Measurements from ENCODE around the gene WARS2.

Gene WARS2

DNA sequence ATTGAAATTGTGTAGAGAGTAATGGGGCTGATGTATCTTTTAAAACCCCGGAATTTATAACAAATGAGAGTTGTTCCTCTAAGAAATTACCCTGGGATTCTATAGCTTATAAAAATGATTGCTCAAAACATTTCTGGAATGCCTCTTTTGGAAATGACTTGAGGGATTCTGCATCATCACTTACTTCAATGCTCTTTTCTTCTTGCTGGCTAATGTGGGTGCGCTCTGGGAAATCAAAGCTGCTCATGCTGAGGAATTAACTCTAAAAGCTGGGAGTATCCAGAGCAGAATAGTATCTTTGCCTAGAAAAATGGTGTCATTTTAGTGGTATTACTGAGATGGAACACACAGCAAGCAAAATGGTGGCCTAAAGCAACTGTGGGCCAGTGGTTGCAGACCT lies 129.3 kb downstream of the WARS2 start:
- FAIRE-seq = no peak

DNA sequence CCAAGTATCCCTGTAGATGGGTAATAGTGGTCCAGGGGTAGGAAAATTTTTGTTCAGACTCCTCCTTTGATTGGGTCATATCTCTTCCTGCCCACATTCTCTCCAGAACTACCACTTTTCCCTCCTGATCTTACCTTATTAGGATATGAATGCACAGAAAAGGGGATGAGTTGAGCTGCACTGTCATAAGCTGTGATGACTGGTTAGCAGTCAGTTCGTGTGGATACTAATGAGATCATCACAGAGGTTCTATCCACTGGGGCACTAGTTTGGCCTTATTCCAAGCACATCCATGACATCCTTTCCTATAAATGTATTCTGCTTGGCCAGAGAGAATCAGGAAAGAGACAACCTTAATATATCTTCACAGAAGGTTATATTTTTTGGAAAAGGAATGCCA lies 130.3 kb downstream of the WARS2 start:
- no peak for FAIRE-seq

DNA sequence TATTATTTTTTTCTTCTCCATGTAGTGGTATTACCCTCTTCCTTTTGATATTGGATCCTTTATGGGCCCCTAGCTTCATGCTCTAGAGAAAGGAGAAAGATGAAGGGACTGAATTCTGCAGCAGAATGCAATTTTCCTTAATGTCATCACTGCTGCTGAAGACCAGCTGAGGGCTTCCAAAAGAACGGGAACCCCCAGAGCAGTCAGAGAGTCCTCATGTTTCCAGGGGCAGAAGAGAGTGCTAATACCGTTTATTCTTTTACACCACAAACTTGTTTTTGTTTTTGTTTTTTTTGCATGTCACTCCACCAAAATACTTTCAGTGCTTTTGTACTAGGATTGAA lies 131.2 kb downstream of the WARS2 start:
- no peak for FAIRE-seq

DNA sequence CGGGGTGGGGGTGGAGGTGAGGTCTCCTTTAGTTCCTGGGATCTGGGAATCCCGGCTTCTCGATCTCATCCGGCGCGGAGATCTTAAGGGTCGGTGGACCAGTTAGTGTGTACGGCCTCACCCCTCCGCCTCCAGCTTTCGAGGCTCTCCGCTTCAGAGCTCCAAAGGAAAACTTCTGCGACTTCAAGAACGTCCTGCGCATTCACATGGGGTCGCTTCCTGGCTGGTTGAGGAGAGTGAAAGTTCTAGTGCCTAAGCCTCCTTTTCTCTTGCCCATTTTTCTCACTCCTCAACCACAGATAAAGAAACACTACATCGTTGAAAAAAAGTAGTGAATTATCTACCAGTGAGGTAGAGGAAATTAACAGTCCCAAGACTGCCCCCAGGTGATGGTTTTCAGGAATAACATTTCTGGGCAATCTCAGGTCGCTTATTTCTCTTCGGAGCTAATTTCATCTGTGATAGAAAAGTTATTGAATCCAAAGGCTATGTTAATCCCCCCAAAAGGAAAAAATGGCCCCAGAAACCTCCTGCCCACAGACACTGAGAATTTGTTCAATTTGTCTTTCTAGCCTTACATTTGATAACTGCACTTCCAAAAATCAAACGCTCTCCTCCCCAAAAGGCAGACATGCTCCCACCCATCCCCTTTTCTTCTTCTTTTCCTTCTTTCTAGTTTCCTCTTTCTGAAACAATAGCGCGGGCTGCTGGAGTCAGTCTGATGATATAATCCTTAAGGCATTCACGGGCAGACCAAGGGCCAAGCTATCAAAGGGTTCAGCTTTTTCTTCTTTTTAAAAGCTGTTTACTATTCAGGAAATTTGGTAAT lies 131.8 kb downstream of the WARS2 start:
- FAIRE-seq = no peak

DNA sequence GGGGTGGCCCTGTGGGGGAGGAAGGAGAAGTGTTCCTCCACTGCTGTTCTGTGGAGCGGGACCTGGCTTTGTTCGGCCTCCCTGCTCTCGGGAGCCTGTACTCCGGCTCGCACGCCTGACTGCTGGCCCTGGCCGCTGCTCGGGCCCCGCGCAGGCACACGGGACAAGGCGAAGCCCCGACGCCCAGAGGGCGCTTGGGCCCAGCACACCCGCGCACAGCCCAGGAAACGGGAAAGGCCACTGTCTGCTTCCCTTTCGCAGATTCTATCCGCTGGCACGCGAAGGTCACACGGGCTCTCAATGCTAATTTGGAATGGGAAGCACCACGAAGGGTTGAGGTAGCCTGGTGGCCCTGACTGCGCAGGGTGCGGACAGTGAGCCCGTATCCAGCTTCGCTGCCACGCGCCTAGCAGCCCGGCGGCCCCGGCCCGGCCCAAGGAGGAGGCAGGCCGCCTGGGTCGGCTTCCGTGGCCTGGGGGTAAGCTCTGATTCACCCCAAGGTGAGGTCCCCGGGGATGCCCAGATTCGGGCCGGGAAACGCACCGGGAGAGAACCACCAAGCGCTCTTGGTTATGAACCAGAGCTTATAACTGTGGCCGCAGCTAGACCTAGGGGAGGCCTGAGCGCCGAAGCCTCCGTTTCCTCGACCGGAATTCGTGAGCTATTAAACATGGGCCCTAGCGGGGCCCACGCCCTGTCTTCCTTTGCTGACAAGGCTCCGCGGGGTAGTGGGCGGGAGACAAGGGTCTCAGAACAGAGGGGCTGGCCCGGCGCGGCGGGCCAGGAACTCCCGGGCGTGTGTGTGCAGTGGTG lies 132.6 kb downstream of the WARS2 start:
- no peak for FAIRE-seq

DNA sequence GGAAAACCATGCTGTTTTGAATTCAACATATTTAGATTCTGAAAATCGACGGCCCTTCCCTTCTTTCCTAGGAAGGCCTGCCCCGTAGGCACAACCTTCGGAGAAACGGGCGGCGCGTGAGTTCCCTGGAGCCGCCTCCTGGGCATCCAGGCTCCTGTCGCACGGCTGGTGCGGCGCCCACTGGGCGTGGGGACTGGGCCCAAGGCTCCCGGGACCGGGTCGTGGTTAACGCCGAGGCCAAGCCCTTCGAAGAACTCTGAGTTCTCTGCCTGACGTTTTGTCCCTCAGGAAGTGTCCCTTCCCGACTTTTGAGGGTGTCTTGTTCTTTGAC lies 133.1 kb downstream of the WARS2 start:
- FAIRE-seq = no peak

DNA sequence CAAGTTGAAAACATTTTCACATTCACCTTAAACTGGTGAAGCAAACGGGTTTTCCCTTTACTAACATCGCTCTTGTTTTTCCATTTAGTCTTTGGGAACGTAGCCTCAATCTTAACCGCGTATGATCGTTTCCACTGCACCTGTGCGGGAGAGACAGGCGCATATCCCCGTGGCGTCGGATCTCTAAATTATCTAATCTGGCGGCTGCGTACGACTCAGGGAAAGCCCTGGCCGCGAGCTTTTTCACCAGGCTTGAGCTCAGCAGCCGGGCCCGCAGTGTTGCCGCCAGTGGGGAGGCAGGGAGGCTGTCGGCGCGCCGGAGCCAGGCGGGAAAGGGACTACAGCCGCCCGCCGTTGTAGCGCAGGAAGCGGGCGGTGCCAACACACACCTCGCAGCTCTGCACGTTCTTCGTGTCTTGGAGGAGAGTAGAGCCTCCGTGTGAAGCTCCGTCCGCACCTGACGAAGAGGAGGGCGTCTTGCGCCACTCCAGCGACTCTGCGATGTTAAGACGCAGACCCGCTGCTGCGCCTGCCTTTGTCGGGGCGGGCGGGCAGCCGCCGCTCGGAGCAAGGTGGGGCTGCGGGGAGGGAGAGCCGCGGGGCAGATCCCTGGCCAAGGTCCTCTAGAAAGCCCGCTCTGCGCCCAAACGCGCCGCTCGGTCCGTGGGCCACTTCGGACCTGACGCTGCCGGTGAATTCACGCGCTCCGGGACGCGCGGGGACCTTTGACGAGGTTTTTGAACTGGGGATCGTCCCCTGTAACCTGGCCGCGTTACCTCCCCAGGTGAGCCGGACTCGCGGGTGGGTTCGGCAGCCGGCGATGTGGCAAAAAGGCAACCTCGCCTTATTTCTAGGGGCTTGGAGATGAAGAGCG lies 133.8 kb downstream of the WARS2 start:
- FAIRE-seq = no peak

DNA sequence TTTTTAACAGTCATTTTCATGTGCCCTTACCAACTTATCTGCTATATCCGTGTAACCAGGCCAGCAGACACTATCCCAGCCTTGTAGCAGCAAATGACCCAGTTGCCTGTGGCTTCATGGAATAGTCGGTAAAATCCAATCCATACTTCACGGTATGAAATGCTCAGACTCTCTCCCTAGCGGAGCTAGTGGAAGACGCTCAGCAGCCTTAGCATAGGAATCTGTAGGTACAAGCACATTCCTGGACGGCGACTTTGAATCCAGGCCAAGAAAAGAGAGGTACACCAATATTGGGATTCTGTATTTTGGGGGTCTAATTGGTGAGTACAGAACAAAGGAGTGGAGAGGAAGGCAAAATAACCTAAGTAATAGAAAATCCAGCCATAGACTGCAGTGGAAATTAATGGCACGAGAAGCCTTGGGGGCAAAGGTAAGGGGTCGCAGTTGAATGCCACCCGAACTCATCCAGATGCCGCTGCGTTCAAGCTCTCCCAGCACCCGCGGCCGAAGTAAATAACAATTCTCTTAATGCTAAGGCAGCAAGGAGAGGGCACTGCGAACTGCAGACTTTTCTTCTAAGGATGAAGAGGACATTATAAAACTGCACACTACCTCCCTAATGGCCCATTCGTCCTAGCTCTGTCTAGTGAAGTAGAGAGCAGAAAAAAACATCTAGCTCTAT lies 134.6 kb downstream of the WARS2 start:
- FAIRE-seq = no peak

DNA sequence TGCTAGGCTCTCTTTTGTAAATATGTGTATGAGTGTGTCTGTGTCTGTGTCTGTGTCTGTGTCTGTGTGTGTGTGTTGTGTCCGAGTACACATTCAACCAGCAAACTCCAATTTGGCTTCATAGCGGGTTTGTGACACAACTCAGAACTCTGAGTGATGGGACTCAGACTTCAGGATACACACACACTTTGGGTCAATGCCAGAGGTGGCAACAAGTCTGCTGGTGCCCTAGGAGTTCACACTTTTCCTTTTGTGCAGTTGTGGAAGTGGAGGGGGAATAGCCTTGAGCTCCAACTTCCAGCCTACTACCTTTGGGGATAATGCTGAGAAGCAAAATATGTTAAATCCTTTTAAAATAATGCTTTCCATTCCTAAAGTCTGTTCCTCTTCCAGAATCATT lies 135.7 kb downstream of the WARS2 start:
- FAIRE-seq = no peak

DNA sequence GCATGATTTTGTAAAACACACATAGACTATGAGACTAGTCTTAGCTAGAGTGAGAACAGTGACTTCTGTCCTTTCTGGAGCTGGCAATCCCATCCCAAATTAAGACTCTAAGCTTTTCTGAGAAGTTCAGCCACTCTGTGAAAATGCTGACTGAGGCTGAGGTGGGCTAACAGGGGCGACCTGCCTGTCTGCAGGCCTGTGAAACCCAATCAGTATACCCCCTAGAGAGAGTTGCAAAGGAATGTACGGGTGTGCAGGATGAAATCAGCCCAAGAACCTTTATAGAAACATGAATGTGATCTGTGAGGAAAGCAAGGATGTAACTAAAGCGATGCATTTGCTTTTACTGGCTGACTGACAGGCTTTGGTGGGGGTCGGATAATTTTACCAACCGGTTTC lies 136.3 kb downstream of the WARS2 start:
- FAIRE-seq = no peak

DNA sequence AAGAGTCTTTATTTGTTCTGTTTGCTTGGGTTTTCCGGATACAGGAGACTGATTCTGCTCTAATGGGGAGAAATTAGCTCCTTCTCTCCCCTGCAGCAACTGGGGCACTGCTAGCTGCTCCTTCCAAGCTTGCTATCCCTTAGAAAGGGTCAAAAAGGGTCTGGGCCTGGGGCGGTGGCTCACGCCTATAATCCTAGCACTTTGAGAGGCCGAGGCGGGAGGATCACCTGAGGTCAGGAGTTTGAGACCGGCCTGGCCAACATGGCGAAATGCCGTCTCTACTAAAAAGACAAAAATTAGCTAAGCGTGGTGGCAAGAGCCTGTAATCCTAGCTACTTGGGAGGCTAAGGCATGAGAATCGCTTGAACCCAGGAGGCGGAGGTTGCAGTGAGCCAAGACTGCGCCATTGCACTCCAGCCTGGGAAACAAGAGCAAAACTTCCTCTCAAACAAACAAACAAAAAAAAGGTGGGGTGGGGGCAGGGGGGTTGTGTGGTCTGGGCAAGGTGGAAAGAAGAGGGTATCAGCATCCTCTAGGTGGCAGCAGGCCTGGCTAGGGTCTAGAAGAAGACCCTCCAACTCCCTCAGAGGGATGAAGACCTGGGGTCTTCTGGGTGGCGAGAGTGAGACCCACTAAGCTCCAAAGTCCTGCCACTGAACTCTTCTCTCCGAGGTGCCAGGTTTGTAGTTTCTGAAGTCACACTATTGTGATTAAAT lies 136.9 kb downstream of the WARS2 start:
- FAIRE-seq = no peak

DNA sequence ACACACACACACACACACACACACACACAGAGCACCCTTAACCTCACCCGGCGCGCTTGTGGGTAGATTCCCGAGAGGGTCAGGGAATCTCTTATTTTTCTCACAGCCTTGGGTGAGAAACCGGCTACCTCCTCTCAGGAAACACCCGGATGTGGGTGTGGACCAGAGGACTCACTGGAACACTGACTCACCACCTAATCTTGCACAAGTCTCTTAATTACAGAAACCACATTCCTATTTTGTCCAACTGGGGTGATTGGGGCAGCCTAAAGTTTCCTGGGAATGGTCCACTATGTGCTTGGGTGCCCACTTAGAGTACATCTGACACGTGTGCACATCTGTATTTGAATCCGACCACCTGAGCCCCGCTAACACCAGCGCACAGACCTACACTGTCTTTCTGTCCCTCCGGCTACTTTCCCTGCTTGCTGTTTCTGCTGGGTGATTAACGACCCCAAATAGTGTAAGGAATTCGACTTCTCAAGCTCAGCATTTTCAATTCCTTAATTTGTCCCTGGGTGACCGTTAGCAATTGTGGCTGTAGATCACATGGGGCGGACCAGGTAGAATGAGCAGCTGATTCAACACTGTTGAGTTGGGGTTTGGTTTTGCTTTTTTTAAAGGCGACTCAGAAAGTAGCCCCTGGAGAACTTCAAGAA lies 138.3 kb downstream of the WARS2 start:
- no peak for FAIRE-seq

DNA sequence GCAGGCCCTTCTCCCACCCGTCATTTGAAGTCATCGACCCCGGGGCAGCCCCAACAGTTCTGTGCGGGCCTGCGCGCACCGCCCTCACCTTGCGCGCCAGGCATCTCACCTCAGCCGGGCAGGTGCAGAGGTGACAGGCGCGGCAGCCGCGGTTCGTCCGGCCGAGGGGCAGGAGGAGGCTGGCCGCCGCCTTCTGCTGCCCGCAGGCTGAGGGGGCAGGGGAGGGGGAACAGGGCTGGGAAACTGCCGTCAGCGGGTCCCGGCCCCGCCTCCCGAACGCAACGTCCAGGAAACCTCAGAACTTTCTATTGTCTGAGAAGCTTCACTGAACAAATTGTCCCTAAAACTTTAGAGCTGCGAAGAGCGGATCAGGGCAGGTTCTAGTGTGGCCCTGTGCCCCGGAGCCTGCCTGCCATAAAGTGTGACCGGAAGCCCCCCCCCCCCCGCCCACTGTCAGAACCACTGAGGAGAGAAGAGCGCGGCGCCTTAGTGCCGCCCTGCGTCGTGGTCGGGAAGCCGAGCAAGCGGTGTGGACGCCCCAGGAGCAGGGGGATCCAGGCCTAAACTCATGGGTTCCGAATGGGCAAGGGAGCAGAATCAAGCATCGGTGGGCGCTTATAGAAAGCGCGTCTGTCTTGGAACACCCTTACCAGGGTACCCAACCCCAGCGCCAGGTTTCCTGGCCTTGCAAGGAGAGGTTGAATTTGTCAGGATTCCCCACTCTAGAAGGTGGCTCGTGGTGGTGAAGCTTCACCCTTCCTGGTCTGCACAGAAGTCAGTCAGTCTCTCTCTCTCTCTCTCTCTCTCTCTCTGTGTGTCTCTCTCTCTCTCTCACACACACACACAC lies 139.0 kb downstream of the WARS2 start:
- FAIRE-seq = no peak

DNA sequence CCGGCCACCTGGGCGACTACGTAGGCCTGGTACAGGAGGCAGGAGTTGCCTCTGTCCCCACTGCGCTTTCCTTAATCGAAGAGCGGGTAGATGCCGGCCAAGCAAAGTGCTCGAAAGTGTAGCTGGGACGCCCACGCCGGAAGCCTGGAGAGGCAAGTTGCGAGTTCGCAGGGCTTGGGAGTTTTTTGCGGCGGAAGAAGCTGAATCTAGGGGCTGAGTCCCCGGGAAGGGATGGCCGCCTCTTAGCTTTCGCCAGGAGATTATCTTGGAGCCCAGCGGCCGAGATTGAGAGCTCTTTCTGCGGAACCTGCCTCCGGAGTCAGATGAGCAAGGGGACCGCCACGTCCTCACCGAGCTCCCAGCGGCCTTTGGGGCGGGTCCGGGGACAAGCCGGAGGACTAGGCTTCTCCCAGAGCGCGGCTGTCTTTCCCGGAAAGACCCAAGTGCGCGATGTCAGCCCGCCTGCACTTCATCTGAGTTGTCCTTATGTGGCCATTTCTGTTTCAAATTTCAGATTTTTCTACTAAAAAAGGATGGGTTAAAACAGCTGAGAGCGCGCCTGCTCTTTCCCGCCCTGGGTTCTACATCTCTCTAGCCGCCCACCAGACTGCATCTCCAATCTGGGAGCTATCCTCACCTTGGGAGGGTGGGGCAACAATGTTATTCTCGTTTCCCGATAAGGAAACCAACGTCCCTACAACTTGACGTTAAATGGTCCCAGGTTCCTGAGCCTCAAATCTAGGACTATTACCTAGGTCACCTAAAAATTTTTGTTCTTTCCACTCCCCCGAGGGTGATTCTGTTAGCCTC lies 139.9 kb downstream of the WARS2 start:
- FAIRE-seq = no peak

DNA sequence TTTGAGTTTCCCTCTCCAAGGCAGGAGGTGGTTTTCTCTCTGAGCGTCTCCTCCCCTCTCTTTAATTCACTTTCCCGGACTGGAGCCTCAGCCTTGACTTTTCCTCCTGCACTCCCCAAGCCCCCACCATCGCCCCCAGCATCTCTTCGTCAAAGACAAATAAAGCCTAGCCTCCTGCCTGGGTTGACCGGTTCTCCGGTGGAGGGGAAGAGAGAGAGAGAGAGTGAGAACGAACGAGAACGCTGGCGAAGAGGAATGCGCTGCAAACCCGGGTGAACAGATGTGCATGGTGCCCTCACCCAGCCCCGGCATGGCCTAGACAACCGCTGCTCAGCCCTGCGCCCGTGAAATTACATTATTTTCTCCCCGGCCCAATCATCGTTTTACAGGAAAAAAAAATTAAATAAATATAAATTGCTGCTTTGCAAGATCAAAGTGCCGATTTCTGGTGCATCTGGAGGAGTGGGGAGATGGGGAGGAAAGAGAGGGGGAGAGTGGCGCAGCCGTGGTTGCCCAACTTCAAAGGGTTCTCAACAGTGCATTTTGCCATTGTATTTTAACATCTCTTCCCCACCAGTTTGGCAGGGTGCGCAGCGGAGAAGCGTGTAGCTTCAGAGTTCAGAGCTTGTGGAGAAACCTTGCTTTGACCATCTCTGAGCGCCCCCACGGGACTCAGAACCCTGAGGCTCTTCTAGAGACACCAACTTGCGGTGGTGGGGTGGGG lies 140.9 kb downstream of the WARS2 start:
- no peak for FAIRE-seq

DNA sequence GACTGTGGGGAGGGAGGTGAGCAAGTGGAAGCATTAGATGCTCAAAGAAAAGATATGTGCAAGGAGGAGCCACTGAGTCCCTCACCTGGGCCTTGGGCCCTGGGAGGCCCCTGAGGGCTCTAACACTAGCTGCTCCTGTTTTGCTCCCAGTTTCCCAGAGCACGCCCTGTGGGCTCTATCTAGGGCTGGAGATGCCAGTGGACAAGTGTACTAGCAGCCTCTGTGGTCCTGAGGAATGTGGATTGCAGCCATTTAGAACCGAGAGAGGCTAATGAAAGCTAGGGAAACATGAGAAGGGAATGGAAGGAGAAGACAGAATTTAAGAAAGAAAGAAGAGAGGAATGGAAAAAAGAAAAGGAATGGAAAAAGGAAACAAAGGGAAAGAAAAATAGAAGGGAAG lies 142.3 kb downstream of the WARS2 start:
- no peak for FAIRE-seq

DNA sequence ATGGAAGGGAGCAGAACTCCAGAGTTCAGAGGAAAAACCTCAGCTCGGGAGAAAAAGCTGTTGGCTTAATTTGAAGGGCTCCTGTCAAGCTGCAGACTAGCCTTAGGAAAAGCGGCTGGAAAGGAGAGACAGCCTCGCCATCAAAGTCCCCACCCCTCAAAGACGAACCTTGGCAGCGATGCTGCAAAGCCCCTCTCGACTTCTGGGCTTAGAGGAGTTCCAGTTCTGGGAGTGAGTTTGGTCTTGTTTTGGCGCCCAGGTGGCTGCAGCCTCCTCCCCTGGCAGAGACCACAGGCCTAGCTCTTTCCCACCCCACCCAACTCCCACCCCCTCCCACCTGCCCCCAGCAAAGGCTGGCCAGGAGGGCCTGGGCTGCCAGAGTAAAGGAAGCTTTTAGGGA lies 143.2 kb downstream of the WARS2 start:
- no peak for FAIRE-seq

DNA sequence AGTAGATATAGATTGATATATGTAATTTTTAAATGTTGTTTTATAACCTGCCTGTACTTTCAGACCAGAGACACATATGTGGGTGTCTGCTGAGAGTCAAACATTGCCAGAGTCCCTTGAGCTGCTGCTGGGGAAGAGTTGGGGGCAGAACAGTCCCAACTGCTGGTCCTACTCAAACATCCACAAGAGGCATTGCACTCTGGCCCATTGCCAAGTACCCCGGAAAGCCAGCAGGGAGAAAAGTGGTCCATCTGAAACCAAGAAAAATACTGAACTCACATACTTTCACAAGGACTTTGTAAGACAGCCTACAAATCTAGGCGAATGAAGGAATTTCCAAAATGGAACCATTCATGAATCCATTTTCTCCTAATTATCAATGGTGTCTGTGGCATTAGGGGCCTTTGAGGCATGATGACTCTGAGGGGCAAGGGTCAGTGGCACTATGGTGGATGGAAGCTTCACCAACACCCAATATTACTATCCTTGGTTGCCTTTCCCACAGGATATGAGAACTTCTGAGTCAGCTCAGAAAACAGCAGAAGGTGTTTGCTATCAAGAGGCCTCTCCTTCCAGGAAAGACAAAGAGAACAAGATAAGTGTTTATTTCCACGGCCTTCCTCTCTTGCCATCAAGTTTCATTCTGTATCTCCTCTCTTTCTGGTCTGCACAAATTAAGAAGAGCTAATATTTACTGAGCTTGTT lies 145.0 kb downstream of the WARS2 start:
- no peak for FAIRE-seq

DNA sequence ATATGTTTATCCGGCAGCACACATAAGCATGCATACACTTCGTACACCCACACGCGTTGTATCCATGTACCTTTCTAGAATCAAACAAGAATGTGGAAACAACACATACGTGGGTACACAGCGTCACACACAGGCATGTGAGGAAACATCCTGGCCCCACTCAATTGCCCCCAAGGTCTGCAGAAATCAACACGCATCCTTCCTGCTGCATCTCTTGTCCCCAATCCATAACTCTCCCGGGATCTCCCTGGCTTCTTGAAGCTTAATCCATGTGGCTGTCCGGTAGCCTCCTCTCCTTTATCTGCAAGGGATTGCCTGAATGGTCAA lies 146.8 kb downstream of the WARS2 start:
- FAIRE-seq = no peak
